Measurements from ENCODE around the gene NPC1.
"Not testable (repeated sequence)": the region's sequence is repeated elsewhere in the genome, so short reads cannot be mapped to it uniquely, and the experiment has no call there.

The NPC1 gene

DNA sequence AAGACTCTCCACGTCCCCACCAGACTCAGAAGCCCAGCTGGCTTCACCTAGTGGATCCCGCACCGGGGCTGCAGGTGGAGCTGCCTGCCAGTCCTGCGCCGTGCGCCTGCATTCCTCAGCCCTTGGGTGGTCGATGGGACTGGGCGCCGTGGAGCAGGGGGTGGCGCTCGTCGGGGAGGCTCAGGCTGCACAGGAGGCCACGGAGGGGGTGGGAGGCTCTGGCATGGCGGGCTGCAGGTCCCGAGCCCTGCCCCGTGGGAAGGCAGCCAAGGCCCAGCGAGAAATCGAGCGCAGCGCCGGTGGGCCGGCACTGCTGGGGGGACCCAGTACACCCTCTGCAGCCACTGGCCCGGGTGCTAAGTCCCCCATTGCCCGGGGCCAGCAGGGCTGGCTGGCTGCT, 8.8 kb downstream of the NPC1 start:
- DNase-seq (ENCODE audit: insufficient read length, low spot score); FAIRE-seq: not testable (repeated sequence)

GRCh38 chr18:23575309-23575651, 11.0 kb downstream of the NPC1 start:
- DNase-seq (ENCODE audit: insufficient read length, low spot score): no peak
- FAIRE-seq: no peak

DNA sequence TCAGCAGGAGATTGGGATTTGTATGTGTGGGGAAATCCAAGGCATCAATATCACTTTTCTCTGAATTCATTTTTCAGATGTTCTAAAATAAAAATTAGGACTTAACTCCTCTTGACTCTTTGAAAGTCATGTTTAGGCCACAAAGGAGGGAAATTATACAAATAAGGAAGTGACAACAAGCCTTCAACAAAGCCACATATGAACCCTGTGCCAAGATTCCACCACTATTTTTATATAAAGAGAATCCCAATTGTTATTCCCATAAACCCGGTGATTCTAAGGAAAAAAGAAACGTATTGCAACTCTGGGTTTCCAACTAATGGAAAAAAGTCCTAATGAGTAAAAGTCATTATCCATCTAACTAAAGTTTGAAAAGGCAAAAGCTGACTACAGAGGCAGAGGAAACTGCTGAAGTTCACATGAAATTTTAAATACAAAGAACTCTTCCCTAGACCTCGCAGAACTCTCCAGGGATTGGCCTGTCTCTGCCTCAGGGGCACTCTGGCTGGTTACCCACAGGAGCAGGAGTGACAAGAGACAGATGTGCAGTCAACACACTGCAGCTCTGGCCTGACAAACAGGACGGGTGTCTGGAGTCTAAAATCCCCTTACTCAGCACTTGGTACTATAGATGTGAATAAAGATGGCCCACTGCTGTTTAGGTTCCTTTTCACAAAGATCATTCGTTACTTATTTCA, 11.5 kb downstream of the NPC1 start:
- DNase-seq (ENCODE audit: insufficient read length, low spot score) (no peak), FAIRE-seq (no peak)

DNA sequence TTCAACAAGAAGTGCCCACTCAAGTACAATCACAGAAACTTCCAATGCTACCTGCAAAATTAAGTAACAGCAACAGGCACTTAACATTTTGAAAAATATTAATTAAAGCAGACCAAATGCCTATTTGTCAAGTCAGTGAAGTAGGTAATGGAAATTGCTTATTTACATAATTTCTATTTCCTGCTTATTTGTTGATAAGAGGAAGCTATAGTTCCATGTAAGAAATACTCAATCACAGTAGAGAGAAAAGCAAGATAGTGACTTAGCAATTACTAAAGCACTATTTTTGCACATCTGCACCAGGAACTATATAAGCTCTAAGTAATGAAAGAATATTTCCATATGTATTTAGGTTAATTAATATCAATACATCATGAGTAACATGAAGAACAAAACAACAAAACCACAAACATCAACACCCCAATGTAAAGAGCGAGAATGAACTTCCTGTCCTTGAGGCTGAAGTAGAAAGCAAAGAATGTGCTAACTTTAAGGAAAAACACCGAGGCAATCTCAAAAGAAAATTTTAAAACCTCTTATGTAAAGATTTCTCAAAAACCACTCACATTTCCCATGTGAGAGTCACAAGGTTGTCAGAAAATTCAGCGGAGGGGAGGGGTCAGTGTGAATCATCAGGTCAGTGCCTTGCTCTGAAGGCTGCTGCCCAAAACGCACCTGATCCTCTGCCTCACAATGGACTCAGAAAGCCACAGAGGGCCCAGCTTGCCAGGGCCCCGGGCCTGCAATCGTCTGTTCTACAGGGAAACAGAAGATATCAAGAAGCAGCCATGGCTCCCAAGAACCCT, 12.5 kb downstream of the NPC1 start:
- FAIRE-seq (no peak), DNase-seq (ENCODE audit: insufficient read length, low spot score) (no peak)

DNA sequence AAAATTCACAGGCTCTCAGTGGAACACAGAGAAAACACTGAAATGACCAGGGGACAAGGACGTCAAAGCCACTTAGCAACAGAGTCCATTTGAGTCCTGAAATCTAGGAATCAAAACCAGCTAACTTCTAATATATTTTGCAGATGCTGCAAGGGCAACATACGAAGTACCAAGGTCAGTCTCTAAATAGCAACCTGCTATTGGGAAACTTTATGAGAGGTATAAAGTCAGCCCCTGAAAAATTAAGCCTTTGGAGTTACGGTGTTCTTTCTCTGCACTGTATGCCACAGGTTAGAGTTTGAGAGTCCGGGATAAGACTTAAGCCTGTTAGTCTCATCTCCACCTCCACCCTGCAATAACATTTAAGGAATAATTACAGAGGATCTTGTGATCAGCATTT, 13.3 kb downstream of the NPC1 start:
- FAIRE-seq (no peak), DNase-seq (ENCODE audit: insufficient read length, low spot score) (no peak)

GRCh38 chr18:23572570-23572969, 13.7 kb downstream of the NPC1 start:
- DNase-seq (ENCODE audit: insufficient read length, low spot score) (no peak), FAIRE-seq (no peak)

- DNase-seq (ENCODE audit: insufficient read length, low spot score) (no peak), FAIRE-seq (no peak)
These were observed 14.3 kb downstream of the NPC1 start for GRCh38 chr18:23572012-23572411.

GRCh38 chr18:23570912-23571504, 15.3 kb downstream of the NPC1 start:
- no peak for FAIRE-seq

DNA sequence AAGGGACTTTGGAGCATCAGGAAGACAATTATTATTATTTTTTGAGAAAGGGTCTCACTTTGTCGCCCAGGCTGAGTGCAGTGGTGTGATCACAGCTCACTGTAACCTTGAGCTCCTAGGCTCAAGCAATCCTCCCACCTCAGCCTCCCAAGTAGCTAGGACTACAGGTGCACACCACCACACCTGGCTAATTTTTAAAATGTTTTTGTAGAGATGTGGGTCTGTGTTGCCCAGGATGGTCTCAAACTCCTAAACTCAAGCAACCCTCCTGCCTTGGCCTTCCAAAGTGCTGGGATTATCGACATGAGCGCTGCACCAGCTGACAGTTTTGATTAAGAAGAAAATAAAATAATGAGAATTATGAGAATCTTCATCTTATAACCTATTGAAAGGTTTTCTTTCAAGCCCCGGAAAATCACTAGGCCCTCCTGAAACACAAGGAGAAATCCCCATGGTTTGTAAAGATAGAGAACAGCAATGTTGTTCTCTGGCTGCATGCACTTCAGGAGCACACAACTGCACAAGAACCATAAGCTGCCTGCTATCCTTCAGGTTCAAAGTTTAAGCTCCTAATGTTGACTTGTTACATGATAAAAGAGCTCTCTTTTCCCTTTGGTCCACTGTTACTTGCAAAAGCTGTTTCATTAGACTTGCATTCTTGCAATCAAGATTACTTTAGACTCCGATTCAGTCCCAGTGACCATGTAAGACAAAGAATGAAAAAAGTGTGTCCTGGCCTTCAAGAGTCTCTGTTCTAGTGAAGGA, 16.8 kb downstream of the NPC1 start:
- no peak for DNase-seq (ENCODE audit: insufficient read length, low spot score)
- FAIRE-seq: no peak

More at GRCh38 chr18:23570912-23571504, 15.3 kb downstream of the NPC1 start:
- no peak for DNase-seq (ENCODE audit: insufficient read length, low spot score)

GRCh38 chr18:23568281-23569138, 17.8 kb downstream of the NPC1 start:
- DNase-seq (ENCODE audit: insufficient read length, low spot score): no peak
- FAIRE-seq: no peak

GRCh38 chr18:23567671-23568070, 18.6 kb downstream of the NPC1 start:
- FAIRE-seq: no peak
- DNase-seq (ENCODE audit: insufficient read length, low spot score): no peak

GRCh38 chr18:23565916-23566547, 20.3 kb downstream of the NPC1 start:
- DNase-seq (ENCODE audit: insufficient read length, low spot score) (no peak), FAIRE-seq (no peak)

DNA sequence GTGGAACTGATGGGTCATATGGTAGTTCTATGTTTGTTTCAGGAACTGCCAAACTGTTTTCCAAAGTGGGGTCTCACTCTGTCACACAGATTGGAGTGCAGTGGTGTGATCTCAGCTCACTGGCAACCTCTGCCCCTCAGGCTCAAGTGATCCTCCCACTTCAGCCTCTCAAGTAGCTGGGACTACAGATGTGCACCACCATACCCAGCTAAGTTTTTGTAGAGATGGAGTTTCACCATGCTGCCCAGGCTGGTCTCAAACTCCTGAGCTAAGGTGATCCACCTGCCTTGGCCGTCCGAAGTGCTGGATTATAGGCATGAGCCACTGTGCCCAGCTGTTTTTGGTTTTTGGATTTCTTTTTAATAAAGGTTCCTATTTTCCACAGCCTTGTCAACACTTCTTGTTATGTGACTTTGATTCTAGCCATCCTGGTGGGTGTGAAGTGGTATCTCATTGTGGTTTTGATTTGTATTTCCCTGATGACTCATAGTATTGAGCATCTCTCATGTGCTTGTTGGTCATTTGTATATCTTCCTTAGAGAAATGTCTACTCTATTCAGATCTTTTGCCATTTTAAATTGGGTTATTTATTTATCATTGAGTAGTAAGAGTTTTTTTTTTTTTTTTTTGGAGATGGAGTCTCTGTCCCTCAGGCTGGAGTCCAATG, 22.8 kb downstream of the NPC1 start:
- FAIRE-seq (no peak), DNase-seq (ENCODE audit: insufficient read length, low spot score) (no peak)

GRCh38 chr18:23560186-23560585, 26.1 kb downstream of the NPC1 start:
- DNase-seq (ENCODE audit: insufficient read length, low spot score) (no peak), FAIRE-seq (no peak)

DNA sequence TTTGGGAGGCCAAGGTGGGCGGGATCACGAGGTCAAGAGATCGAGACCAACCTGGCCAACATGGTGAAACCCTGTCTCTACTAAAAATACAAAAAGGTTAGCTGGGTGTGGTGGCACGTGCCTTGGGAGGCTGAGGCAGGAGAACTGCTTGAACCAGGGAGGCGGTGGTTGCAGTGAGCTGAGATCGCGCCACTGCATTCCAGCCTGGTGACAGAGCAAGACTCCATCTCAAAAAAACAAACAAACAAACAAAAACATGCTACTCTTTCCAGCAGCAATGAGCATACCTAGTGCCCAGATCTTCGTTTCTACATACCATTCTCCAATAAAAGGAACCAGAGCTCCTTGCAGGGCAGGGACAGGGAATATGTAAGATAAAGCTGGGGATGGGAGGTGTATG, 28.8 kb downstream of the NPC1 start:
- not testable (repeated sequence) for FAIRE-seq; DNase-seq (ENCODE audit: insufficient read length, low spot score)

- DNase-seq (ENCODE audit: insufficient read length, low spot score): no peak
- no peak for FAIRE-seq
These were observed 30.0 kb downstream of the NPC1 start for GRCh38 chr18:23556145-23556780.

DNA sequence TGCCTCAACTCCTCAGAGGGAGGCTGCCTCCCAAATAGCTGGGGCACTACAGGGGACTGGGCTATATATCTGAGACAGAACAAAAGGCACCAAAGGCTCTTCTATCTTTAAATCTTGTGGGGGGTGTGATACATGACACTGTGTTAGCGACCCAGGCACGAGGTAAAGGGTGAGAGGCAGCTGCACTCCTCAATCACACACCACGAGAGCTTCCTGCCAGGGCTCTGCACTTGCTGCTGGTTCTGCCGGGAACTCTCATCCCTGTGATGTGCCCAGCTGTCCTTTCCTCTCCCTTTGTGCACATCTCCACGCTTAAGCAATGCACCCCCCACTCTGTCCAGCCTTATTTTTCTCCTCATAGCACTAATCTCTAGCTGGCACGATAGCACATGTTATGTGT, 32.4 kb downstream of the NPC1 start:
- DNase-seq (ENCODE audit: insufficient read length, low spot score): no peak
- no peak for FAIRE-seq

DNA sequence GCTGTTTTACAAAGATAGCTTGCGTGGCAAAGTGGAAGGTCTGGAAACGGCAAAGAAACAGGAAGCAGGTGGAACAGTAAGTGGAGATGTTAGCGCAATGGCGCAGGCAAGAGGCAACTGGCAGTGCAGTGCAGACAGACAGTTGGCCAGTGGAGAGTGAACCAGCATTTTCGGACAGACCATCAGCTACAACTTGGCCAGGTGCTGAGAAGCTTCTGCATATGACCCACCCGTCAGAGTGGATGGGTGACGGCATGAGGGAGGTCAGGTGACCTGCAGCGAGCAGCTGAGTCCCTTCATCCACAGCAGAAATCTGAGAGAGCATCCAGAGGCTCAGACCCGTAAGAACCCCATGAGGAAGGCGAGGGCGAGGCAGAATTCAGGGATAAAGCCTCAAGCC, 33.8 kb downstream of the NPC1 start:
- FAIRE-seq (no peak), DNase-seq (ENCODE audit: insufficient read length, low spot score) (no peak)

GRCh38 chr18:23551978-23552377, 34.3 kb downstream of the NPC1 start:
- FAIRE-seq (no peak), DNase-seq (ENCODE audit: insufficient read length, low spot score) (no peak)

Data from GM19239 (cell line).